K562 (cell line): ENCODE measurements around the gene MCEMP1. TPM values are rescaled to one million over a fixed set of nuclear protein-coding genes. Genes with fewer than 3 reads are reported as not detected.

Experiments used
- ATAC-seq: fragments of 200-7000 bp; cut with Tn5 transposase; 3 replicates; pipeline ENCODE4 v1.9.1; 2020; ENCODE audit warnings: moderate library complexity
- BruUV-seq: library from RNA; stranded (reverse); fragments of 400-500 nt; replicated peaks from 2 replicates; lab custom pipeline; 2021; lab: Mats Ljungman, UMichigan
- CTCF ChIA-PET: fragments of 300-600 bp; formaldehyde crosslinking; extraction: SDS; loops from one replicate; lab custom pipeline; 2021; ENCODE audit warnings: low intra/inter-chr PET ratio; lab: Yijun Ruan, JAX
- POLR2A ChIA-PET: fragments of 300-600, 350-650 bp; sonication (Branson Sonifier 250); formaldehyde crosslinking; extraction: SDS; loops from one replicate; lab custom pipeline; 2021; ENCODE audit warnings: antibody characterized with exemption, inconsistent platforms; lab: Yijun Ruan, JAX
- DNase-seq, 4 experiments: peaks; one replicate each; pipeline versions ENCODE4 v3.0.0 to v3.0.0-alpha.2; 2011 to 2018; ENCODE audit warnings: low spot score in 3 of 4, mixed read lengths in 3 of 4; ENCODE audit errors: extremely low read depth in 1 of 4
- FAIRE-seq: peaks from 2 replicates; lab custom pipeline; 2011; peaks lifted over from hg19 to GRCh38; lab: Jason Lieb, UNC
- H2AFZ ChIP-seq: 2 replicates; pipeline ENCODE4 v1.6.0; 2011; ENCODE audit warnings: low read depth, low read length, control low read depth, inconsistent platforms
- H3K27ac ChIP-seq: fragments of 200-600 bp; 3 replicates; pipeline ENCODE4 v1.8.0; 2011; ENCODE audit warnings: low read depth, mild to moderate bottlenecking, control low read depth, inconsistent platforms, low read length, moderate library complexity, mixed read lengths; ENCODE audit errors: extremely low read depth
- H3K27me3 ChIP-seq, 2 experiments: fragments of 300-600 bp in 1 of 2; 2 replicates in 1 of 2; 3 replicates in 1 of 2; pipeline versions ENCODE4 v1.6.0 to v1.8.0; 2011; ENCODE audit warnings: inconsistent platforms in 2 of 2, low read length in 2 of 2, mild to moderate bottlenecking in 1 of 2, mixed read lengths in 1 of 2, moderate library complexity in 1 of 2; ENCODE audit not compliant: control insufficient read depth in 2 of 2, insufficient read depth in 2 of 2
- H3K36me3 ChIP-seq: fragments of 300-600 bp; 3 replicates; pipeline ENCODE4 v1.8.0; 2011; ENCODE audit warnings: mild to moderate bottlenecking, low read length, inconsistent platforms; ENCODE audit not compliant: control insufficient read depth, insufficient read depth
- H3K4me1 ChIP-seq, 2 experiments: fragments of 200-600 bp in 1 of 2; replicated peaks in 1 of 2; 2 replicates in 1 of 2; 3 replicates in 1 of 2; pipeline versions ENCODE4 v1.5.1 to v1.8.0; 2011; ENCODE audit warnings: inconsistent platforms in 2 of 2, low read length in 2 of 2, mild to moderate bottlenecking in 1 of 2, mixed read lengths in 1 of 2, moderate library complexity in 1 of 2; ENCODE audit not compliant: control insufficient read depth in 2 of 2, insufficient read depth in 2 of 2
- H3K4me2 ChIP-seq: 2 replicates; pipeline ENCODE4 v1.6.1; 2011; ENCODE audit warnings: low read length, control low read depth, inconsistent platforms, mixed read lengths; ENCODE audit not compliant: insufficient read depth
- H3K4me3 ChIP-seq: fragments of 200-600 bp; sonication (generic), shearing (Covaris generic); 2 replicates; pipeline ENCODE4 v1.5.1; 2016; ENCODE audit warnings: control low read depth, inconsistent platforms
- H3K79me2 ChIP-seq: fragments of 200-600 bp; 3 replicates; pipeline ENCODE4 v1.8.0; 2011; ENCODE audit warnings: low read length, inconsistent platforms; ENCODE audit not compliant: control insufficient read depth, insufficient read depth
- H3K9ac ChIP-seq, 2 experiments: 2 replicates each; pipeline versions ENCODE4 v1.6.0 to v1.6.1; 2011; ENCODE audit warnings: low read depth in 2 of 2, low read length in 2 of 2, control low read depth in 1 of 2, inconsistent platforms in 1 of 2, mild to moderate bottlenecking in 1 of 2, mixed read lengths in 1 of 2; ENCODE audit not compliant: insufficient read depth in 1 of 2
- H3K9me1 ChIP-seq: one replicate; pipeline ENCODE4 v1.6.0; 2011; ENCODE audit warnings: inconsistent platforms, mild to moderate bottlenecking, low read length, moderate library complexity; ENCODE audit not compliant: control insufficient read depth, insufficient read depth
- H3K9me3 ChIP-seq: replicated peaks from 2 replicates; pipeline ENCODE4 v1.5.1; 2011; ENCODE audit warnings: low read depth, low read length, inconsistent platforms; ENCODE audit not compliant: control insufficient read depth, insufficient read depth
- H4K20me1 ChIP-seq: replicated peaks from 2 replicates; pipeline ENCODE4 v1.6.1; 2011; ENCODE audit warnings: low read length, inconsistent platforms, mixed read lengths; ENCODE audit not compliant: control insufficient read depth, insufficient read depth
- CREB1 ChIP-seq, 2 experiments: sonication (generic) in 1 of 2; formaldehyde crosslinking in 1 of 2; IDR thresholded peaks; 2 replicates each; pipeline versions ENCODE4 v1.6.1 to v1.8.0; 2012 to 2022; ENCODE audit warnings: inconsistent platforms in 1 of 2, mild to moderate bottlenecking in 1 of 2, missing genetic modification reagents in 1 of 2, moderate library complexity in 1 of 2
- ETV1 ChIP-seq: fragments of 450-650 bp; conservative IDR thresholded peaks from 2 replicates; pipeline ENCODE4 v1.6.1; 2016; ENCODE audit warnings: missing genetic modification characterization, control low read depth, low read depth, missing compliant biosample characterization
- MYC ChIP-seq, 2 experiments: fragments of 250-450 bp in 1 of 2; sonication (Bioruptor Pico) in 1 of 2; IDR thresholded peaks; 2 replicates each; pipeline versions ENCODE4 v1.5.1 to v1.6.1; 2012 to 2021; ENCODE audit warnings: low read depth in 2 of 2, borderline replicate concordance in 1 of 2, improper control_type of control experiment in 1 of 2, low read length in 1 of 2, mild to moderate bottlenecking in 1 of 2, moderate library complexity in 1 of 2
- NR3C1 ChIP-seq: sonication (generic); formaldehyde crosslinking; IDR thresholded peaks from 2 replicates; pipeline ENCODE4 v1.8.1; 2022; ENCODE audit warnings: missing genetic modification reagents
- SMARCA4 ChIP-seq: fragments of 450-650 bp; IDR thresholded peaks from 2 replicates; pipeline ENCODE4 v1.6.1; 2016
- WGBS: fragments of 100-300 bp; shearing (Covaris generic); methylation state at CpG from one replicate; pipeline ENCODE4 v1.1.6; 2016; ENCODE audit warnings: low coverage, mixed read lengths; ENCODE audit not compliant: insufficient coverage; ENCODE audit errors: missing lambda C conversion rate; 5-methylcytosine and 5-hydroxymethylcytosine counted together
- in situ Hi-C: fragments of 300-500 bp; cut with MboI; formaldehyde crosslinking; loops from 4 replicates; pipeline ENCODE4 v1.15.0; 2018; ENCODE audit warnings: inconsistent platforms, mixed read lengths
- intact Hi-C: fragments of 100-400 bp; cut with micrococcal nuclease; formaldehyde crosslinking; loops from 2 replicates; pipeline ENCODE4 v1.14.2; 2022
- polyA plus RNA-seq, 8 experiments: library from polyadenylated mRNA; depleted of rRNA in 4 of 8; stranded (reverse) in 5 of 8; unstranded in 3 of 8; fragments of >200 nt; fragmentation: Nextera tagmentation in 2 of 8; fragmentation: Illumina TruSeq in 1 of 8; extraction: Ambion mirVana in 2 of 8; extraction: Trizol in 1 of 8; gene quantifications; 2 replicates each; pipeline versions ENCODE4 v1.2.1 to v1.2.3, GENCODE V29; 2011 to 2014; ENCODE audit warnings: inconsistent platforms in 1 of 8, missing spikeins in 1 of 8
- total RNA-seq, 7 experiments: library from RNA; depleted of rRNA in 6 of 7; stranded (reverse); fragments of >200 nt in 6 of 7; fragmentation: Illumina TruSeq in 2 of 7; extraction: Trizol in 2 of 7; gene quantifications; 2 replicates each; pipeline versions ENCODE4 v1.2.1 to v1.2.3, GENCODE V29; 2011 to 2021; ENCODE audit warnings: low replicate concordance in 1 of 7
- TF ChIP-seq, protein P1 (sequence below): fragments of 450-650 bp; IDR thresholded peaks from 2 replicates; pipeline ENCODE4 v1.6.1; 2016; ENCODE audit warnings: low read depth
- TF ChIP-seq, protein P2 (sequence below): fragments of 250-450 bp; sonication (Bioruptor Pico); IDR thresholded peaks from 2 replicates; pipeline ENCODE4 v1.5.0; 2020; ENCODE audit warnings: mild to moderate bottlenecking

MCEMP1 gene
- total and polyA plus RNA-seq, 9 of the 15 experiments (the other 6 are each of a cell fraction or from before 2014, with no cell fraction given), result 0.11 to 1.8 (median 0.51) TPM

- no peak overlapping the region for H3K4me2 ChIP-seq
- FAIRE-seq, result no peak
- H2AFZ ChIP-seq, result no peak overlapping the region
- WGBS, result 0% methylated on average over 1 of the region's 1 CpG
- POLR2A ChIA-PET, result no interaction called here
- DNase-seq, result no peak
- no TSS peak for BruUV-seq
- CTCF ChIA-PET, result interaction anchor here (0.6 kb wide), 1 partner anchor 479 kb away, joined by 4 read pairs; no protein-coding TSS in a partner anchor
- no peak for ATAC-seq
- no peaks in the 10 kb centered on the region for H3K79me2 ChIP-seq
- H4K20me1 ChIP-seq, result no peaks in the 10 kb centered on the region
- H3K27ac ChIP-seq, result no peak overlapping the region
- no peaks in the 10 kb centered on the region for H3K9me1 ChIP-seq
- peaks cover 5 to 6% of the 10 kb centered on the region in 2 experiments; a peak in 3 of 5 replicates for H3K27me3 ChIP-seq
- H3K9ac ChIP-seq, result no peak overlapping the region
- H3K4me1 ChIP-seq, result no peaks in the 10 kb centered on the region
- H3K4me3 ChIP-seq, result no peak overlapping the region
- TF ChIP-seq ETV1 (tag) (no peak), MYC (IDR thresholded peaks at IDR 0.05; ENCODE audit: low read depth, low read length) (no peak), MYC (CRISPR knock-in tag; IDR thresholded peaks at IDR 0.05; ENCODE audit: borderline replicate concordance, low read depth) (no peak), CREB1 (IDR thresholded peaks at IDR 0.05) (no peak), CREB1 (CRISPR knock-in tag; IDR thresholded peaks at IDR 0.05) (no peak), SMARCA4 (no peak), NR3C1 (CRISPR knock-in tag) (no peak)
- TF ChIP-seq, protein P1, sequence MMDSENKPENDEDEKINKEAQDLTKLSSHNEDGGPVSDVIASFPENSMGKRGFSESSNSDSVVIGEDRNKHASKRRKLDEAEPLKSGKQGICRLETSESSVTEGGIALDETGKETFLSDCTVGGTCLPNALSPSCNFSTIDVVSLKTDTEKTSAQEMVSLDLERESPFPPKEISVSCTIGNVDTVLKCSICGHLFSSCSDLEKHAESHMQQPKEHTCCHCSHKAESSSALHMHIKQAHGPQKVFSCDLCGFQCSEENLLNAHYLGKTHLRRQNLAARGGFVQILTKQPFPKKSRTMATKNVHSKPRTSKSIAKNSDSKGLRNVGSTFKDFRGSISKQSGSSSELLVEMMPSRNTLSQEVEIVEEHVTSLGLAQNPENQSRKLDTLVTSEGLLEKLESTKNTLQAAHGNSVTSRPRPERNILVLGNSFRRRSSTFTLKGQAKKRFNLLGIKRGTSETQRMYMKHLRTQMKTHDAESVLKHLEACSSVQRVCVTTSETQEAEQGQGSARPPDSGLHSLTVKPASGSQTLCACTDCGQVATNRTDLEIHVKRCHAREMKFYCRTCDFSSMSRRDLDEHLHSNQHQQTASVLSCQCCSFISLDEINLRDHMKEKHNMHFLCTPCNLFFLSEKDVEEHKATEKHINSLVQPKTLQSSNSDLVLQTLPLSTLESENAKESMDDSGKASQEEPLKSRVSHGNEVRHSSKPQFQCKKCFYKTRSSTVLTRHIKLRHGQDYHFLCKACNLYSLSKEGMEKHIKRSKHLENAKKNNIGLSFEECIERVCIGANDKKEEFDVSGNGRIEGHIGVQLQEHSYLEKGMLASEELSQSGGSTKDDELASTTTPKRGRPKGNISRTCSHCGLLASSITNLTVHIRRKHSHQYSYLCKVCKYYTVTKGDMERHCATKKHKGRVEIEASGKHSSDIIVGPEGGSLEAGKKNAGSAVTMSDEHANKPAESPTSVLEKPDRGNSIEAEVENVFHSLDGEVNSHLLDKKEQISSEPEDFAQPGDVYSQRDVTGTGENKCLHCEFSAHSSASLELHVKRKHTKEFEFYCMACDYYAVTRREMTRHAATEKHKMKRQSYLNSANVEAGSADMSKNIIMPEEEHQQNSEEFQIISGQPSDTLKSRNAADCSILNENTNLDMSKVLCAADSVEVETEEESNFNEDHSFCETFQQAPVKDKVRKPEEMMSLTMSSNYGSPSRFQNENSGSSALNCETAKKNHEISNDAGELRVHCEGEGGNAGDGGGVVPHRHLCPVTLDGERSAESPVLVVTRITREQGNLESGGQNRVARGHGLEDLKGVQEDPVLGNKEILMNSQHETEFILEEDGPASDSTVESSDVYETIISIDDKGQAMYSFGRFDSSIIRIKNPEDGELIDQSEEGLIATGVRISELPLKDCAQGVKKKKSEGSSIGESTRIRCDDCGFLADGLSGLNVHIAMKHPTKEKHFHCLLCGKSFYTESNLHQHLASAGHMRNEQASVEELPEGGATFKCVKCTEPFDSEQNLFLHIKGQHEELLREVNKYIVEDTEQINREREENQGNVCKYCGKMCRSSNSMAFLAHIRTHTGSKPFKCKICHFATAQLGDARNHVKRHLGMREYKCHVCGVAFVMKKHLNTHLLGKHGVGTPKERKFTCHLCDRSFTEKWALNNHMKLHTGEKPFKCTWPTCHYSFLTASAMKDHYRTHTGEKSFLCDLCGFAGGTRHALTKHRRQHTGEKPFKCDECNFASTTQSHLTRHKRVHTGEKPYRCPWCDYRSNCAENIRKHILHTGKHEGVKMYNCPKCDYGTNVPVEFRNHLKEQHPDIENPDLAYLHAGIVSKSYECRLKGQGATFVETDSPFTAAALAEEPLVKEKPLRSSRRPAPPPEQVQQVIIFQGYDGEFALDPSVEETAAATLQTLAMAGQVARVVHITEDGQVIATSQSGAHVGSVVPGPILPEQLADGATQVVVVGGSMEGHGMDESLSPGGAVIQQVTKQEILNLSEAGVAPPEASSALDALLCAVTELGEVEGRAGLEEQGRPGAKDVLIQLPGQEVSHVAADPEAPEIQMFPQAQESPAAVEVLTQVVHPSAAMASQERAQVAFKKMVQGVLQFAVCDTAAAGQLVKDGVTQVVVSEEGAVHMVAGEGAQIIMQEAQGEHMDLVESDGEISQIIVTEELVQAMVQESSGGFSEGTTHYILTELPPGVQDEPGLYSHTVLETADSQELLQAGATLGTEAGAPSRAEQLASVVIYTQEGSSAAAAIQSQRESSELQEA, result no peak
- TF ChIP-seq, protein P2, sequence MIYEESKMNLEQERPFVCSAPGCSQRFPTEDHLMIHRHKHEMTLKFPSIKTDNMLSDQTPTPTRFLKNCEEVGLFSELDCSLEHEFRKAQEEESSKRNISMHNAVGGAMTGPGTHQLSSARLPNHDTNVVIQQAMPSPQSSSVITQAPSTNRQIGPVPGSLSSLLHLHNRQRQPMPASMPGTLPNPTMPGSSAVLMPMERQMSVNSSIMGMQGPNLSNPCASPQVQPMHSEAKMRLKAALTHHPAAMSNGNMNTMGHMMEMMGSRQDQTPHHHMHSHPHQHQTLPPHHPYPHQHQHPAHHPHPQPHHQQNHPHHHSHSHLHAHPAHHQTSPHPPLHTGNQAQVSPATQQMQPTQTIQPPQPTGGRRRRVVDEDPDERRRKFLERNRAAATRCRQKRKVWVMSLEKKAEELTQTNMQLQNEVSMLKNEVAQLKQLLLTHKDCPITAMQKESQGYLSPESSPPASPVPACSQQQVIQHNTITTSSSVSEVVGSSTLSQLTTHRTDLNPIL (CRISPR knock-in tag), result no peak
- no peaks in the 10 kb centered on the region for H3K36me3 ChIP-seq
- intact Hi-C loops, result no loop called here
- in situ Hi-C loops, result no loop called here
- H3K9me3 ChIP-seq, result no peaks in the 10 kb centered on the region
These were observed 39.9 kb downstream of the MCEMP1 start for GRCh38 chr19:7716762-7717161.
